ENCODE data around the gene CRPPA.
"Not testable (repeated sequence)": the region's sequence is repeated elsewhere in the genome, so short reads cannot be mapped to it uniquely, and the experiment has no call there.

CRPPA gene

DNA sequence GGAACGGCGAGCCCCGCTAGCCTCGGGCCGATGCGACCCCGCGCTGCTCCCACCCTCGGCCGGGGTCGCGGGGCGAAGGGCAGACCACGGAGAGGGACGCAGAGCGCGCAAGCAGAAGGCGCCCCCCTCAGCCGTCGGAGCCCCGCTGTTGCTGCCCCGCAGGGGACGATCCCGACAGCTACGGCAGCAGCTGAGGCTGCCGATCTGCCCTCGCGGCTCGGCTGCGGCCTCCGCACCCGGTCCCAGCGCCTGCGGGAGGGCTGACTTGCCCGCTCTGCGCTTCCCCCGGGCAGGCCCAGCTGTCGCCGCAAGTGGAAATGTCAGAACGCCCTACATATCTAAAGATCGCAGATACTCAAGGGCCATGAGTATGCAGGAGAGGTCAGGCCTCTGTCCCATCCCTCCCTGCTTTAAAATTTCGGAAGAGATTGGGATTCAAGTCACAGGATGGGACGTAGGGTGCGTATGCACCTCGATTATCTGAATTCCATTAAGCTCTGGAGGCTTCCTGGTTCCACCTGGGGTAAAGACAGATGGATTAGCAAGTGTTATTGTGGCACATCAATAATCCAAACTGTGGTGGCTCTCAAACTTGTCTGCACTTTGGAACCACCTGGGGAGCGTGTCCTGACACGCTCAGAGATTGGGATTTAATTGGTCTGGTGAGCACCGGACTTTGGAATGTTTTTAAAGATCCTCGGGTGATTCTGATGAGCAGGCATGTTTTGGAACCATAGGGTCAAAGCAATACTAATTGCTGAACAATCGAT, at the start of gene CRPPA:
Gene CRPPA, minus strand, starts transcription at position 206 of the 770 bp plus-strand sequence. CDS start 216 bp downstream, outside the sequence.
- peak; percentile 13 for FAIRE-seq
- no peak for DNase-seq (ENCODE audit: insufficient read length, low spot score)

DNA sequence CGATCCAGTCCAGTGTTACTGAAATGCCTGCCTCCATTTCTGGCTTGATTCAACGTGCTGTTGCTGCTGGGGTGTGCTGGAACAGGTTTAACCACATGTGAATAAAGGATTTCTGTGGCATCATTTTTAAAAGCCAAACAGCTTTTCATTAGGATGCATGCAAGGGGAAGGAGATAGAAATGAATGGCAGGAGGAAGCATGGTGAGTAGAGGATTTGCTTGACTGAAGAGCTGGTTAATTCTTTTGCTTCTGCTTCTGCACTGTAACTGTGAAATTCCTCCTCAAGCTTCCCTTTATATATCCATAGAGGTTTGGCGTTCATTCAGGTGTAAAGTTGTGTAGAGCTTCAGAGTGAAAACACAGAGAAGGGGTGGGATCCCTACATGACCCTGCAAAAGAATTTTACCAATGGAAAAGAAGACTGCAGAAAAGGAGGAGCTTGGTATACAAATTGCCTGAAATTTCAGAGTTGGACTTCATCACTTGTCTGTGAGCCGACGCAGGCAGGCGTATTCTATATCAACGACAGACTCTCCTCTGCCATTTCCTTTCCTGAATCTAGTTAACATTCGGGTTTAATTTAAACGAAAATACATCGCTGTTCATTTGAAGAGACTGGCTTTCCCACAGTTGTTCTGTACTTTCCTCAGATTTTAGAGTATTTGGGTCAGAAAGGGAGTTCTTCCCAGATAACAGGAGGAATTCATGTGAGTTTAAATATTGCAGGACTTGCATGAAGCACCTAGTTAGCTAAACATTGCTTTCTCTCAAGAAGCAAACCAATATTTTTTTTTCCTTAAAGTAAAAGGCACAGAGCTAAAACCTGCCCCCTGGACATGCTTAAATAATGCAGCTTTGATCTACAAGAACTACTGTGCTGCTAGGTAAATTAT, 44.4 kb upstream of the CRPPA start, which contains the start of gene SOSTDC1:
Gene SOSTDC1, minus strand, starts transcription at position 270 of the 893 bp plus-strand sequence. Its CDS starts 70 bp downstream, at position 200.
- FAIRE-seq, result no peak
- no peak for DNase-seq (ENCODE audit: insufficient read length, low spot score)

DNA sequence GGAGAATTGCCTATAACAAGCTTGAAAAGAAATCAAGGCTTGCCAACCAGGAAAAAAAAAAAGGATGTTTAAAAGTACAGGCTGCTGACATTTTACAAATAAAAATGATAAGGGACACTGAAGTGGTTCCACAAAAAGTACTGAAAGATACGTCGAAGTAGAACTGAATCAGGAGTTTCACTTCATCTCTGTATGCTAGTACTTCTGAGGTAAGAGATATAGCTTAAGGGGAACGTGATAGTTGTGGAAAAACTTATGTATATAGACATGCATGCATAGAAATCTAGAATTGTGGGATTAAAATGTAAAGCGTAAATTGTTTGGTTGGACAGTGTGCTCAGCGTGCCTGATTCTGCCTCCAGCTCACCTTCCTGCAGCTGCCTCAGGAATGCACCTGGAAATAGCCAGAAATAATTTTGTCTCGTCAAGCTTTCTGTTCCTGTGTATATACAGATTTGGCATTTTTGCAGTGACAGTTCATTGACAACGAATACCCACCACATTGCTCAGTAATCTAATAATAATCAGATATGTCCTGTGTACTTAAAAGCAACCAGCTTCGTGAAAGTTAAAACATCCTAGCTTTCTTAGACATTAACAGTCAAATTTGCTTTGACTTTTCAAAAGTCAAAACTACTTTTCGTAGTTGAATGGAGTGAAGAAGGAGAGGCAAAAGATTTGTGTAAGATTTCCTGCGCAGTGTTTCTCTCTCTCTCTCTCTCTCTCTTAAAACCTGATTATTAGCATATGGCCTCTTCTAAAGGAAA, 42.8 kb upstream of the CRPPA start:
- FAIRE-seq (no peak), DNase-seq (ENCODE audit: insufficient read length, low spot score) (no peak)

DNA sequence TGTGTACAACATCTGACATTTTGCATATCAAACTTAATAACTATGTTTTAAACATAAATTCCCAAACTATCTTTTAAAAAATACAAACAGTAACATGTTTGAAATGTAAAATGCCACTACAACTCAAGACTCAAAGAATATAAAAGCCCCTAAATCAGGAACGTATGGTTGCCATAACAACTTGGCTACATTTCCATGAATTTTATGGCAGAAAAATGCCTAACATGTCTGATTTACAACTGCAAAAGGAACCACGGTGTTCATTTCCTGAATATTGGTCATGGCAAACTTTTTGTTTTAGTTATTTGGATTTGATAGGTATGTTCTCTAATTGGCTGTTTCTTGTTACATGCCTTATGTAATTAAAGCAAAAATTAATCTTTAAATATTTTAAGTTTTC, 42.2 kb upstream of the CRPPA start:
- DNase-seq (ENCODE audit: insufficient read length, low spot score) (no peak), FAIRE-seq (no peak)

DNA sequence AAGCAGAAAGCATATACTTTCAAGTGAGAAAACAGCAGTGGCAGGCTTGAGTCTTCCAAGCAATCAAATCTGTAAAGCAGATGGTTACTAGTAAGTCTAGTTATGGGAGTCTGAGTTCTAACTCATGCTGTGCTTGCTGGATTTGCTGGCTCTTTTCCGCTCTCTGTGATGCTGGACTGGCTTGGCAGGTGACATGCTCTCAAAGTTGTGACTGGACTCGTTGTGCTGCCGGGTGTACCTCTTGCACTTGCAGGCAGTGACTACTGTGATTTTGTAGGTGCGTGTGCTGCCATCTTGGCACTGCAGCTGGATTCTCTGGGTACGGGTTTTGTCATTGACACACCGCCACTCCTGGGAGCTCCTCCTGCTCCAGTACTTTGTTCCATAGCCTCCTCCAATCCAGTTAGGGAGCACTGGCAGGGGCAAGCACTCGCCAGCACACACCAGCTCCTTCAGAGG, 41.1 kb upstream of the CRPPA start:
- FAIRE-seq (no peak), DNase-seq (ENCODE audit: insufficient read length, low spot score) (no peak)

DNA sequence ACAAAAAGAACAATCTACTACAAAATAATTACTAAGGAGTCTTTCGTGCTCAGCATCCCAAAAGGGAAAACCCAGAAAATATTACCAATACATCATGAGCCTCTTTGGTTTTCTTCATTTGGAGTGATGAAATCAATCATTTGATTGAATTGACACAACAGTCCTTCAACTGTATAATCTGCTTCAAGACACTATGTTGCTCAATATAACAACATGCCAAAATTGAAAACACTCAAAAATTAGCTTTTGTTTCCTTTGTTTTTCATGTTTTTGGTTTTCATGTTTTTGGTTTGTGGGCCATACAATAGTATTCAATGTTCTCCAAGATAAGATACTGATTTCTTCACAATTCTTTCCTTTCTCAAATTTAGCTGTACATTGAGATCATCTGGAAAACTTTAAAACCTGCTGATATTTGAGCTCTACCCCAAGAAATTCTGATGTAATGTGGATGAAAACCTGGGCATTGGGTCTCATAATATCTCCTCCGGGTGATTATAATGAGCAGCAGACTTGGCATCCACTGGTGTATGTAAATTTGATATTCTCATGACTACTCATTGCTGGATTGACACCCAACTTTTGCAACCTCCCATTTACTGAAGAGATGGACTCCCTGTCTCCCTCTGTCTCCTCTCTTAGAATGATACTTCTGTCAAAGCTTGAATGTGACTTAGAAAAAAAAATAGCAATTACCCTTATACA, 39.6 kb upstream of the CRPPA start:
- FAIRE-seq (no peak), DNase-seq (ENCODE audit: insufficient read length, low spot score) (no peak)

DNA sequence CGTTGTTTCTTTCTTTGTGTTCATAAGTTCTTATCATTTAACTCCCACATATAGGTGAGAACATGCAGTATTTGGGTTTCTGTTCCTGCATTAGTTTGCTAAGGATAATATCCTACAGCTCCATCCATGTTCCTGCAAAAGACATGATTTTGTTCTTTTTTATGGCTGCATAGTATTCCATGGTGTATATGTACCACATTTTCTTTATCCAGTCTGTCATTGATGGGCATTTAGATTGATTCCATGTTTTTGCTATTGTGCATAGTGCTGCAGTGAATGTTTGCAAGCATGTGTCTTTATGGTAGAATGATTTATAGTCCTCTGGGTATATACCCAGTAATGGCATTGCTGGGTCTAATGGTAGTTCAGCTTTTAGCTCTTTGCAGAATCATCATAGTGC, 35.0 kb upstream of the CRPPA start:
- FAIRE-seq; DNase-seq (ENCODE audit: insufficient read length, low spot score): not testable (repeated sequence)

- no peak for FAIRE-seq
Measured at GRCh38 chr7:16455591-16455990, 34.3 kb upstream of the CRPPA start.

DNA sequence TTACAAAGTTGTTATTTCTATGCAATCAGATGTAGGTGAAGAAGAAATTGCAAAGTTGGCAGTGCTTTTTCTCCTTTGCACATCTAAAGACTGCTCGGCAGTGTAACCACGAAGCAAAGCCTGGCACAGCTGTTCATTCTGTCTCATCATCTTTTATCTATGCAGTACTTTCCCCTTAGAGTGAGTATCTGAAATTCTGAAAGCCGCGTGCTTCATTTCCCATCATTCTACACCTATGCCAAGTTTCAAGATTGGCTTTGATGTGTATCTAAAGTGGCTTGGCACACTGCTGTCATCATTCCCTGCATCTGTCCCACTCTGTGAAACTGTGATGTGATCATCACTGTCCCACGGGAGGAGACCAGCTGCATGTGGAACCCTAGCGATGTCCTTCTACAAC, 29.0 kb upstream of the CRPPA start:
- no peak for FAIRE-seq
- no peak for DNase-seq (ENCODE audit: insufficient read length, low spot score)

More at GRCh38 chr7:16455591-16455990, 34.3 kb upstream of the CRPPA start:
- no peak for DNase-seq (ENCODE audit: insufficient read length, low spot score)

- no peak for FAIRE-seq
- DNase-seq (ENCODE audit: insufficient read length, low spot score), result no peak
Measured at GRCh38 chr7:16447876-16448275, 26.5 kb upstream of the CRPPA start.

- no peak for DNase-seq (ENCODE audit: insufficient read length, low spot score)
- FAIRE-seq, result no peak
Measured at GRCh38 chr7:16446508-16446907, 25.2 kb upstream of the CRPPA start.

DNA sequence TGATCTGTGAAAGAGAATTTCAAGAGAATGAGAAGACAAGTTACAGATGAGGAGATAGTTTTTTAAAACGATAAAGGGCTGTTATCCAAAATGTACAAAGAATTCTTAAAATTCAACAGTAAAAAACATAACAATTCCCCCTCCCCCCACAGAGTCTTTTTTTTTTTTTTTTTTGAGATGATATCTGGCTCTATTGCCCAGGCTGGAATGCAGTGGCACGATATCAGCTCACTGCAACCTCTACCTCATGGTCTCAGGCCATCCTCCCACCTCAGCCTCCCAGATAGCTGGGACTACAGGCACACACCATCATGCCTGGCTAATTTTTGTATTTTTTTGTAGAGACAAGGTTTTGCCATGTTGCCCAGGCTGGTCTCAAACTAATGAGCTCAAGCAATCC, 22.5 kb upstream of the CRPPA start:
- DNase-seq (ENCODE audit: insufficient read length, low spot score); FAIRE-seq: not testable (repeated sequence)

DNA sequence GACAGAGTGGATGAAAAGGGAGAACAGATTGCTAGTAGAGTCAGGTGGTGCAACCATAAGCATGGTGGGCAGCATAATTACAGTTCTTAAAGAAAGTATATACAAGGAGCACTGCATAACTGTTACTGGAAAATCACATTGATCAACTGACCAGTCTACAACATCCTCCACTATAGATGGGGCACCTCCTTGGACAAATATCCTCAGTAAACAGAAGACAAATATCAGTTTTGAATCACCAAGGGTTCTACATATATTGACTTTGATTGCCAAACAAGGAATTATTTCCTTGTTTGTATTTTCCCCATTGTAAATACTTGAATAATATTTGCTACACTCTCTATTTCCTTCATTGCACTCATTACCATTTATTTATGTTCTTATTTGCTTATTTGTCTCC, 17.6 kb upstream of the CRPPA start:
- FAIRE-seq, result no peak
- DNase-seq (ENCODE audit: insufficient read length, low spot score), result no peak

DNA sequence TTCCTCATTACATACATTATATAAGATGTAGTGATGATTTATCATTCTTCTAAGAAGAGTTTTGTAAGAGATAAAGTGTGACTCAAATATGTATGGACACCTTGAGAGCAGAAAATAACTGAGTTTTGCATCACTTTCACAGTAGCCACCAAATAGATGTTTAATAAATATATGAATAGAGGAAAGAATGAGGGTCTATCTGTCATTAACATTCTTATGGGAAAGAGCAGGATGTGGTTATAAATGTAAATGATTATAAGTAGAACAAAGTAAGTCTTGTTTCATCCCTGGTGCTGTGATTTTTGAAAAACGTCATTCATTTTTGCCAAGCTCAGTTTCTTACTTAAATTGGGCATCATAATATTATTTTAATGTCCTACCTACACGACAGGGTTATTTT, 15.0 kb upstream of the CRPPA start:
- FAIRE-seq, result no peak
- no peak for DNase-seq (ENCODE audit: insufficient read length, low spot score)

GRCh38 chr7:16433568-16434122, 12.3 kb upstream of the CRPPA start:
- no peak for FAIRE-seq
- no peak for DNase-seq (ENCODE audit: insufficient read length, low spot score)

DNA sequence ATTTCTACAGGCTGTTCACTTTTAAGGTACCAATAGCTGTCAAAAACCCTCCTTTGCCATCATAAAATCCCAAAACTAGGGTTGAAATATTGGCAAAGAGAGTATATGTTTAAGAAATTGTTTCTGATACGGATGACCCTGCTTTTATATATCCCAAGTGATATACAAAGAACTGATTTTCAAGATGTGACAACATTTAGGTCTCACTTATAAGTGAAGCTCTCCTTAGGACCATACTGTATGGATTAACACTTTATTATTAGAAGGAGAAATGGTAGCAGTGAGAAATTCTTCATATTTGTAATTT, 11.0 kb upstream of the CRPPA start:
- DNase-seq (ENCODE audit: insufficient read length, low spot score) (no peak), FAIRE-seq (no peak)

GRCh38 chr7:16431646-16432424, 10.5 kb upstream of the CRPPA start:
- DNase-seq (ENCODE audit: insufficient read length, low spot score), result peak; percentile 45
- no peak for FAIRE-seq

DNA sequence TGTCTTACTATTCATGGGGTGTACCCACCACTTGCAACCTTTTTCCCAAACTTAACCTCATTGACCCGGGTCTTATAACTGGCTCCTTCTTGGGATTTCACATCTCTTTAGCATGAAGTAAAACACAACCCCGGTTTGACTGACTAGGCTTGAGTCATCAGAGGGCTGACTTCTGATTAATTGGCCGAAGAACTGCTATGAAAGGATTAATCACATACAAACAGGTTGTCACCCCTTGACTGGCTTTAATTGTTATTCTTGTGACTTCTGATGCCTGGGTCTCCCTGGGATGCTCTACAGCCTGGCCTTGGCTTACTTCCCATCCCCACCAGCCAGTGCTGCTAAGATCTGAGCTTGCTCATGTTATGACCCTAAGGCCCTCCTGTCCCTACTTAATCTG, 8.8 kb upstream of the CRPPA start:
- no peak for FAIRE-seq
- DNase-seq (ENCODE audit: insufficient read length, low spot score), result no peak

- no peak for FAIRE-seq
Measured at GRCh38 chr7:16428672-16429071, 7.3 kb upstream of the CRPPA start.

More at GRCh38 chr7:16428672-16429071, 7.3 kb upstream of the CRPPA start:
- no peak for DNase-seq (ENCODE audit: insufficient read length, low spot score)
